GM23338 (cell line): ENCODE measurements around the gene SLC39A11. TPM values are rescaled to one million over a fixed set of nuclear protein-coding genes. Genes with fewer than 3 reads are reported as not detected.
A peak's percentile ranks its signal among the peaks of the same experiment; 100 is the strongest.

Experiments used
- ATAC-seq: fragments of 200-7000 bp; cut with Tn5 transposase; 3 replicates; pipeline ENCODE4 v1.9.1; 2020
- DNase-seq: peaks from one replicate; pipeline ENCODE4 v3.0.0-alpha.2; 2015; ENCODE audit warnings: low spot score
- H2AFZ ChIP-seq: fragments of 200-600 bp; sonication (generic); 2 replicates; pipeline ENCODE4 v1.8.0; 2016; ENCODE audit warnings: antibody characterized with exemption, mild to moderate bottlenecking, moderate library complexity
- H3F3A ChIP-seq: fragments of 200-600 bp; sonication (generic); replicated peaks from 2 replicates; pipeline ENCODE4 v1.8.0; 2017; ENCODE audit warnings: antibody characterized with exemption, mixed run types, low read depth
- H3K27ac ChIP-seq: fragments of 200-600 bp; sonication (generic); 2 replicates; pipeline ENCODE4 v1.6.1; 2016; ENCODE audit warnings: low read depth
- H3K27me3 ChIP-seq: fragments of 200-600 bp; sonication (generic); 2 replicates; pipeline ENCODE4 v1.8.0; 2016; ENCODE audit warnings: mild to moderate bottlenecking, mixed run types, moderate library complexity; ENCODE audit not compliant: insufficient read depth
- H3K36me3 ChIP-seq: fragments of 200-600 bp; sonication (generic); 2 replicates; pipeline ENCODE4 v1.8.0; 2016; ENCODE audit warnings: mild to moderate bottlenecking; ENCODE audit not compliant: insufficient read depth
- H3K4me1 ChIP-seq: fragments of 200-600 bp; sonication (generic); 2 replicates; pipeline ENCODE4 v1.8.0; 2016; ENCODE audit warnings: mild to moderate bottlenecking, moderate library complexity; ENCODE audit not compliant: insufficient read depth
- H3K4me2 ChIP-seq: fragments of 200-600 bp; sonication (generic); 2 replicates; pipeline ENCODE4 v1.7.1; 2017; ENCODE audit warnings: mixed run types
- H3K4me3 ChIP-seq: fragments of 200-600 bp; sonication (generic); 2 replicates; pipeline ENCODE4 v1.6.1; 2016; ENCODE audit warnings: mixed run types
- H3K79me2 ChIP-seq: fragments of 200-600 bp; sonication (generic); replicated peaks from 2 replicates; pipeline ENCODE4 v1.8.0; 2017; ENCODE audit warnings: mild to moderate bottlenecking; ENCODE audit not compliant: insufficient read depth
- H3K9me2 ChIP-seq: fragments of 200-600 bp; sonication (generic); 2 replicates; pipeline ENCODE4 v1.8.0; 2017; ENCODE audit not compliant: insufficient read depth
- H4K20me1 ChIP-seq: fragments of 200-600 bp; sonication (generic); replicated peaks from 2 replicates; pipeline ENCODE4 v1.8.0; 2017; ENCODE audit warnings: mild to moderate bottlenecking; ENCODE audit not compliant: insufficient read depth
- H3K27ac Mint-ChIP-seq: 2 replicates; pipeline ENCODE4 v1.8.0; 2020; ENCODE audit warnings: inconsistent platforms, mild to moderate bottlenecking, moderate library complexity, mixed read lengths
- H3K27me3 Mint-ChIP-seq: 3 replicates; pipeline ENCODE4 v1.8.0; 2022; ENCODE audit warnings: low read depth, mild to moderate bottlenecking, moderate library complexity, mixed read lengths, inconsistent platforms; ENCODE audit not compliant: insufficient read depth, poor library complexity
- H3K36me3 Mint-ChIP-seq: 3 replicates; pipeline ENCODE4 v1.8.0; 2021; ENCODE audit warnings: low read depth, mild to moderate bottlenecking, inconsistent platforms, moderate library complexity, mixed read lengths
- H3K4me1 Mint-ChIP-seq: 3 replicates; pipeline ENCODE4 v1.8.0; 2020; ENCODE audit warnings: mild to moderate bottlenecking, inconsistent platforms, mixed read lengths
- H3K4me3 Mint-ChIP-seq: 3 replicates; pipeline ENCODE4 v1.8.0; 2021; ENCODE audit warnings: moderate library complexity, mild to moderate bottlenecking, inconsistent platforms, mixed read lengths
- H3K9me3 Mint-ChIP-seq: 3 replicates; pipeline ENCODE4 v1.8.0; 2020; ENCODE audit warnings: moderate library complexity, mild to moderate bottlenecking, inconsistent platforms, mixed read lengths
- EZH2 ChIP-seq: fragments of 200-600 bp; sonication (generic); IDR thresholded peaks from one replicate; pipeline ENCODE4 v1.8.0; 2017; ENCODE audit warnings: antibody characterized with exemption, mild to moderate bottlenecking, low read depth; ENCODE audit not compliant: unreplicated experiment
- POLR2AphosphoS5 ChIP-seq: IDR thresholded peaks from 2 replicates; pipeline ENCODE4 v1.6.1; 2016; ENCODE audit warnings: antibody characterized with exemption, low read depth
- REST ChIP-seq: IDR thresholded peaks from one replicate; pipeline ENCODE4 v1.6.1; 2018; ENCODE audit warnings: antibody characterized with exemption; ENCODE audit not compliant: unreplicated experiment
- polyA plus RNA-seq: library from polyadenylated mRNA; unstranded; fragments of >200 nt; fragmentation: Nextera tagmentation; extraction: Ambion mirVana; gene quantifications from 2 replicates; pipeline ENCODE4 v1.2.1, GENCODE V29; 2016
- total RNA-seq: library from RNA; depleted of rRNA; stranded (reverse); fragments of >200 nt; shearing (Covaris generic); gene quantifications from 2 replicates; pipeline ENCODE4 v1.2.3, GENCODE V29; 2014
- TF ChIP-seq, protein P1 (sequence below): fragments of 250-450 bp; sonication (Bioruptor Pico); IDR thresholded peaks from 2 replicates; pipeline ENCODE4 v1.5.0; 2020; ENCODE audit warnings: mild to moderate bottlenecking, moderate library complexity

SLC39A11 gene
- total and polyA plus RNA-seq, 2 experiments from 2014 or later: 10.8 to 18.1 TPM

DNA sequence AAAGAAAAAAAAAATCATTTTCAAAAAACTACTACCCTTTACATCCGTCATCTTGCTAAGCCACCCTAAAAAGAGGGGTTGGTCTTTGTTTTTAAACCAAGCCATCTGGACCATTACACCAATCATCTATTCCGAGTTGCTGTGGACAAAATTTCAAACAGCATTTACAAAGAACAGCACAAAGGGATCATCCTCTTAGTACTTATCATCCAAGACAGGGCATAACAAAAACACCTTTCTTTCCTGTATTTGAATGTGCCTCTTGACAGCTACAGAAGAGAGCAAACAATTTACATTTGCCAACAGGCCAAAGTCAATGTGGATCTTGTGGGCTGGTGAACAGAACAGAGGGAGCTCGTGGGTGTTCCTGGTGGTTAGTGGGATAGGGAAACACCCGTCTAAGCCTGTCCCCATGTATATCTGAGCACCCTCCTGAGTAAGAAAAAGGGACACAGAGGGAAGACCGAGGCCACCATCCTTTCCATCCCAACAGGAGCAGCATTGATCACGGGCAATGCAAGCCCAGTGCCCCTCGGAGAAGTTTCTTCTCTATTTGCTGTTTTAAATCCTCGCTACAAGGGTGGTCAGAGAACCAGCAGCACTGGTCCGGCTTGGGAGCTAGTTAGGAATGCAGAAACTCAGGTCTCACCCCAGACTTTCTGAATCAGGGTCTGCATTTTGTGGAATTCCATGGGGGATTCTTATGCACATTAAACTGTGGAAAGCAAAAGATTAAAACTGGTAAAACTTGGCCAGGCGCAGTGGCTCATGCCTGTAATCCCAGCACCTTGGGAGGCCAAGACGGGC is 1.9 kb downstream of the SLC39A11 start:
- Mint-ChIP-seq H3K27ac (0 out of 2 replicates have a peak overlapping the region, but pooled peaks have one; percentile 46), H3K36me3 (no peaks in the 10 kb centered on the region), H3K4me1 (peaks cover 16% of the 10 kb centered on the region), H3K27me3 (peaks cover 13% of the 10 kb centered on the region), H3K4me3 (peak overlapping the region; percentile 31), H3K9me3 (no peaks in the 10 kb centered on the region)
- DNase-seq (no peak), ATAC-seq (no peak)
- Histone ChIP-seq H3K27ac (no peak overlapping the region), H4K20me1 (no peaks in the 10 kb centered on the region), H3K9me2 (no peaks in the 10 kb centered on the region), H3K4me3 (no peak overlapping the region), H3K4me1 (peaks cover 10% of the 10 kb centered on the region), H3F3A (no peaks in the 10 kb centered on the region), H2AFZ (no peak overlapping the region), H3K79me2 (no peaks in the 10 kb centered on the region), H3K36me3 (no peaks in the 10 kb centered on the region), H3K4me2 (no peak overlapping the region), H3K27me3 (no peaks in the 10 kb centered on the region)
- TF ChIP-seq POLR2AphosphoS5: no peak
- no peak for TF ChIP-seq REST
- TF ChIP-seq EZH2: no peak

- DNase-seq: no peak
- Mint-ChIP-seq H3K4me3 (no peak overlapping the region), H3K36me3 (peaks cover 4% of the 10 kb centered on the region; the same call in 2 of the 3 replicates), H3K27ac (no peak overlapping the region; the same call in 1 of the 2 replicates), H3K4me1 (peaks cover 16% of the 10 kb centered on the region), H3K27me3 (peaks cover 13% of the 10 kb centered on the region), H3K9me3 (no peaks in the 10 kb centered on the region)
- no peaks in the 10 kb centered on the region for H3K79me2 ChIP-seq
- ATAC-seq: no peak
- H3K36me3 ChIP-seq: no peaks in the 10 kb centered on the region
- TF ChIP-seq, protein P1, sequence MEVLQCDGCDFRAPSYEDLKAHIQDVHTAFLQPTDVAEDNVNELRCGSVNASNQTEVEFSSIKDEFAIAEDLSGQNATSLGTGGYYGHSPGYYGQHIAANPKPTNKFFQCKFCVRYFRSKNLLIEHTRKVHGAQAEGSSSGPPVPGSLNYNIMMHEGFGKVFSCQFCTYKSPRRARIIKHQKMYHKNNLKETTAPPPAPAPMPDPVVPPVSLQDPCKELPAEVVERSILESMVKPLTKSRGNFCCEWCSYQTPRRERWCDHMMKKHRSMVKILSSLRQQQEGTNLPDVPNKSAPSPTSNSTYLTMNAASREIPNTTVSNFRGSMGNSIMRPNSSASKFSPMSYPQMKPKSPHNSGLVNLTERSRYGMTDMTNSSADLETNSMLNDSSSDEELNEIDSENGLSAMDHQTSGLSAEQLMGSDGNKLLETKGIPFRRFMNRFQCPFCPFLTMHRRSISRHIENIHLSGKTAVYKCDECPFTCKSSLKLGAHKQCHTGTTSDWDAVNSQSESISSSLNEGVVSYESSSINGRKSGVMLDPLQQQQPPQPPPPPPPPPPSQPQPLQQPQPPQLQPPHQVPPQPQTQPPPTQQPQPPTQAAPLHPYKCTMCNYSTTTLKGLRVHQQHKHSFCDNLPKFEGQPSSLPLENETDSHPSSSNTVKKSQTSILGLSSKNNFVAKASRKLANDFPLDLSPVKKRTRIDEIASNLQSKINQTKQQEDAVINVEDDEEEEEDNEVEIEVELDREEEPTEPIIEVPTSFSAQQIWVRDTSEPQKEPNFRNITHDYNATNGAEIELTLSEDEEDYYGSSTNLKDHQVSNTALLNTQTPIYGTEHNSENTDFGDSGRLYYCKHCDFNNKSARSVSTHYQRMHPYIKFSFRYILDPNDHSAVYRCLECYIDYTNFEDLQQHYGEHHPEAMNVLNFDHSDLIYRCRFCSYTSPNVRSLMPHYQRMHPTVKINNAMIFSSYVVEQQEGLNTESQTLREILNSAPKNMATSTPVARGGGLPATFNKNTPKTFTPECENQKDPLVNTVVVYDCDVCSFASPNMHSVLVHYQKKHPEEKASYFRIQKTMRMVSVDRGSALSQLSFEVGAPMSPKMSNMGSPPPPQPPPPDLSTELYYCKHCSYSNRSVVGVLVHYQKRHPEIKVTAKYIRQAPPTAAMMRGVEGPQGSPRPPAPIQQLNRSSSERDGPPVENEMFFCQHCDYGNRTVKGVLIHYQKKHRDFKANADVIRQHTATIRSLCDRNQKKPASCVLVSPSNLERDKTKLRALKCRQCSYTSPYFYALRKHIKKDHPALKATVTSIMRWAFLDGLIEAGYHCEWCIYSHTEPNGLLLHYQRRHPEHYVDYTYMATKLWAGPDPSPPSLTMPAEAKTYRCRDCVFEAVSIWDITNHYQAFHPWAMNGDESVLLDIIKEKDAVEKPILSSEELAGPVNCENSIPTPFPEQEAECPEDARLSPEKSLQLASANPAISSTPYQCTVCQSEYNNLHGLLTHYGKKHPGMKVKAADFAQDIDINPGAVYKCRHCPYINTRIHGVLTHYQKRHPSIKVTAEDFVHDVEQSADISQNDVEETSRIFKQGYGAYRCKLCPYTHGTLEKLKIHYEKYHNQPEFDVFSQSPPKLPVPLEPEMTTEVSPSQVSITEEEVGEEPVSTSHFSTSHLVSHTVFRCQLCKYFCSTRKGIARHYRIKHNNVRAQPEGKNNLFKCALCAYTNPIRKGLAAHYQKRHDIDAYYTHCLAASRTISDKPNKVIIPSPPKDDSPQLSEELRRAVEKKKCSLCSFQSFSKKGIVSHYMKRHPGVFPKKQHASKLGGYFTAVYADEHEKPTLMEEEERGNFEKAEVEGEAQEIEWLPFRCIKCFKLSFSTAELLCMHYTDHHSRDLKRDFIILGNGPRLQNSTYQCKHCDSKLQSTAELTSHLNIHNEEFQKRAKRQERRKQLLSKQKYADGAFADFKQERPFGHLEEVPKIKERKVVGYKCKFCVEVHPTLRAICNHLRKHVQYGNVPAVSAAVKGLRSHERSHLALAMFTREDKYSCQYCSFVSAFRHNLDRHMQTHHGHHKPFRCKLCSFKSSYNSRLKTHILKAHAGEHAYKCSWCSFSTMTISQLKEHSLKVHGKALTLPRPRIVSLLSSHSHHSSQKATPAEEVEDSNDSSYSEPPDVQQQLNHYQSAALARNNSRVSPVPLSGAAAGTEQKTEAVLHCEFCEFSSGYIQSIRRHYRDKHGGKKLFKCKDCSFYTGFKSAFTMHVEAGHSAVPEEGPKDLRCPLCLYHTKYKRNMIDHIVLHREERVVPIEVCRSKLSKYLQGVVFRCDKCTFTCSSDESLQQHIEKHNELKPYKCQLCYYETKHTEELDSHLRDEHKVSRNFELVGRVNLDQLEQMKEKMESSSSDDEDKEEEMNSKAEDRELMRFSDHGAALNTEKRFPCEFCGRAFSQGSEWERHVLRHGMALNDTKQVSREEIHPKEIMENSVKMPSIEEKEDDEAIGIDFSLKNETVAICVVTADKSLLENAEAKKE (CRISPR knock-in tag): no peak
- no peak for TF ChIP-seq EZH2
- H3K4me1 ChIP-seq: peaks cover 10% of the 10 kb centered on the region
- H3F3A ChIP-seq: no peaks in the 10 kb centered on the region
- H2AFZ ChIP-seq: no peak overlapping the region
- no peaks in the 10 kb centered on the region for H3K9me2 ChIP-seq
- H4K20me1 ChIP-seq: no peaks in the 10 kb centered on the region
- no peaks in the 10 kb centered on the region for H3K27me3 ChIP-seq
- no peak overlapping the region for H3K4me2 ChIP-seq
- no peak overlapping the region for H3K27ac ChIP-seq
- no peak overlapping the region for H3K4me3 ChIP-seq
Observed at GRCh38 chr17:73089322-73090317, 2.9 kb downstream of the SLC39A11 start.
